AG08396 (cell line): ENCODE data around the gene PRKD1.
"Not testable (repeated sequence)": the region's sequence is repeated elsewhere in the genome, so short reads cannot be mapped to it uniquely, and the experiment has no call there.

Experiments
- DNase-seq: peaks from one replicate; pipeline ENCODE4 v3.0.0; 2012; ENCODE audit warnings: low spot score, mixed read lengths

PRKD1 gene

DNA sequence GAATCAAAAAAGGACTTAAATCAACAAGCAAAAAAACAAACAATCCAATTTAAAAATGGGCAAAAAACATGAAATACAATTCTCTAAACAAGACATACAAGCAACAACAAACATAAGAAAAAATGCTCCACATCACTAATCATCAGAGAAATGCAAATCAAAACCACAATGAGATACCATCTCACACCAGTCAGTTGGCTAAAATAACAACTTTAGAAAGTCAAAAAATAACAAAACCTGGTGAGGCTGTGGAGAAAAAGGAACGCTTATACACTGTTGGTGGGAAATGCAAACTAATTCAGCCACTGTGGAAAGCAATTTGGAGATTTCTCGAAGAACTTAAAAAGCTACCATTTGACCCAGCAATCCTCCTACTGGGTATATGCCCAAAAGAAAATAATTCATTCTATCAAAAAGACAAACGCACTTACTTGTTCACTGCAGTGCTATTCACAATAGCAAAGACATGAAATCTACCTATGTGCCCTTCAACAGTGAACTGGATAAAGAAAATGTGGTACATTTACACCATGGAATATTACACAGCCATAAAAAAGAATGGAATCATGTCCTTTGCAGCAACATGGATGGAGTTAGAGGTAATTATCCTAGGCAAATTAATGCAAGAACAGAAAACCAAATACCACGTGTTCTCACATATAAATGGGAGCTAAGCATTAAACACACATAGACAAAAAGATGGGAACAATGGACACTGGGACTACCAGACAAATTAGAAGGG lies 26.9 kb downstream of the PRKD1 start:
- DNase-seq, result no peak

DNA sequence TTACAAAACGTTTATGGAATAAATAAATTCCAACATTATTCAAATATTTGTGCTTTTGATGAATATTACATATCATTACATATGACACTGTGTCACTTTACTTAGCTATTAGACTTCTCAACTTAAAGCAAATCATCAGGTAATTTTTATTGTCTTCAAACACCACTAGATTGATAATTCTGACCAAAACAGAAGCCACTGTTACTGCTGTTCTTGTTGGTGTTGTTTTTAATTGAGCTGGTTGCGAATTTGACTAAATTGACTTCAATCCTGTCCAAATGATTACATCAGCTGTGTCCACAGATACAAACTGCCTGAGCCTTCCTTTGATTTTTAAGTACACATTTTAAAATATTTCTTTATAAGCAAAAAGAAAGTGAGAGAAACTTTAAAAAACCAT lies 29.2 kb downstream of the PRKD1 start:
- DNase-seq, result no peak

DNA sequence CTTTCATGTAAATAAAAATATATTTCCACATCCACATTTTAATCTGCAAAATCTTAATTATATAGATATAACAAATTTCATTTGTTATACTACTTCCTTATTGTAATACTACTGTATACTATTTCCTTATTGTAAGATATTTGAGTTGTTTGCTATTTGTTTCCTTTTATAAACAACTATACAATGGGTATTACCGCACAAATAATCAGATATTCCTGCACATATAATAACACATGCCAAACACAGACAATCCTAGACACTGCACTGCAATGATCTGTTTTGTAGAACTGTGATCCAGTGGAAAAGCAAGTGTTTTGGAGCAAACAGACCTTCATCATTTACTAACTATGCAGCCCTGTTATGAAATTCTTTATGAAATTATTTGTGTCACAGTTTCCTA lies 30.5 kb downstream of the PRKD1 start:
- DNase-seq, result no peak

GRCh38 chr14:29896354-29896821 lies 31.3 kb downstream of the PRKD1 start:
- no peak for DNase-seq

- DNase-seq, result no peak
These were observed 32.0 kb downstream of the PRKD1 start for GRCh38 chr14:29895591-29896083.

DNA sequence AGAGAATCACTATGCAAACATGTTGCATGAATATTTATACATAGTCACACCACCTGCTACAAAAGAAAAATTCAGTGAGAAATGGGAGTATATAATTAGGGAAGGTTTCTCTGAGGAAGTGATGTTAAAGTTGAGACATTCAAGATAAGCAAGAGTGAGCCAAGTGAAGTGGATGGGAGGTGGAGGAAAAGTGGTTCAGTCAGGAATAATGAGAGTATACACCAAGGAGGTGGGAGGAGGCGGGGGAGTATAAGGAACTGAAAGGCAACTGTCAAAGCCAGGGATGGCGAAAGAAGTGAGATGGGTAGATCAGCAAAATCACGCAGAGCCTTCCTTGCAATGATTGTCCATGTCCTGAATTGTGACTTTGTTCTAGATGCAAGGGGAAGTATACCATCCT lies 33.7 kb downstream of the PRKD1 start:
- DNase-seq, result no peak

GRCh38 chr14:29892327-29892726 lies 35.3 kb downstream of the PRKD1 start:
- DNase-seq, result no peak

GRCh38 chr14:29885988-29886387 lies 41.7 kb downstream of the PRKD1 start:
- DNase-seq, result no peak

GRCh38 chr14:29868000-29868399 lies 59.6 kb downstream of the PRKD1 start:
- no peak for DNase-seq

DNA sequence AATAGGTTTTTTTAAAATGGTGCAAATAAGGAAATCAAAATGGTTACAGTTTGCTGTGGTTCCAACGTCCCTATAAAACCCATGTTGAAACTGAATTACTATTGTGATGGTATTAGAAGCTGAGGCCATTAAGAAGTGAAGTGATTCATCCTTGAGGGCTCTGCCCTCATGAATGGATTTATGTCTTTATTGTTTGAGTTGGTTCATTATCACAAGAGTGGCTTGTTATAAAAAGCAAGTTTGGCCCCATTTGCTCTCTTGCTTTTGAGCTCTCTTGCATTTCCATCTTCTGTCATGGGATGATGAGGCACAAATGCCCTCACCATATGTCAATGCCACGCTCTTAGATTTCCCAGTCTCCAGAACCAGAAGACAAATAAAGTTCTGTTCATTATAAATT lies 62.3 kb downstream of the PRKD1 start:
- DNase-seq, result no peak

DNA sequence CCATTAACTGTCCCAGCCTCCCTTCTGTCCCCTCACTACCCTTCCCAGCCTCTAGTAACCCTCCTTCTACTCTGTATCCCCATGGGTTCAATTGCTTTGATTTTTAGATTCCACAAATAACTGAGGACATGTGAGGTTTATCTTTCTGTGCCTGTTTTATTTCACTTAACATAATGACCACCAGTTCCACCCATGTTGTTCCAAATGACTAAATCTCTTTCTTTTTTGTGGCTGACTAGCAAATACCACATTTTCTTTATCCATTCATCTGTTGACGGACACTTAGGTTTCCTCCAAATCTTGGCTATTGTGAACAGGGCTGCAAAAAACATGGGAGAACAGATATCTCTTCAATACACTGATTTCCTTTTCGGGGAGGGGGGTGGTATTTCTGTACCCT lies 65.7 kb downstream of the PRKD1 start:
- no peak for DNase-seq

GRCh38 chr14:29858299-29858698 lies 69.3 kb downstream of the PRKD1 start:
- no peak for DNase-seq

- no peak for DNase-seq
These were observed 70.1 kb downstream of the PRKD1 start for GRCh38 chr14:29857551-29857950.

DNA sequence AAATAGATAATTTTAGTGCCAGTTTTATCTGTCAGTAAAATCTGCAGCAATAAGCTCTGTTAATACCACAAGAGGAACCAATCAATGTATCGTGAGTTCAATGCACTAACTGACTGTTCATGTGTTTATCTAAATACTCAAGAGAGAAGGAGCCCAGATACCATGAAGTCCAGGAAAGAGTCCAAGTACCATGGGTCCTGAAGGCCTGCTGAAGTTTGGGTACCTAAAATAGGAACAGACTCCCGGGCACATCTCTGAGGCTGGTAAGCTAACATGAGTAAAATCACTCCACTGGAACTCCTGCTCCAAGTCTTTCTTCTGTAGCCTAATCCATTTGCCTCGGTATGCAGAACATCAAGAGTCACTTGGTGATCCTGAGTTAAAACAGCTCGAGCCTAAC lies 71.1 kb downstream of the PRKD1 start:
- no peak for DNase-seq

GRCh38 chr14:29853691-29854090 lies 74.0 kb downstream of the PRKD1 start:
- DNase-seq, result not testable (repeated sequence)

DNA sequence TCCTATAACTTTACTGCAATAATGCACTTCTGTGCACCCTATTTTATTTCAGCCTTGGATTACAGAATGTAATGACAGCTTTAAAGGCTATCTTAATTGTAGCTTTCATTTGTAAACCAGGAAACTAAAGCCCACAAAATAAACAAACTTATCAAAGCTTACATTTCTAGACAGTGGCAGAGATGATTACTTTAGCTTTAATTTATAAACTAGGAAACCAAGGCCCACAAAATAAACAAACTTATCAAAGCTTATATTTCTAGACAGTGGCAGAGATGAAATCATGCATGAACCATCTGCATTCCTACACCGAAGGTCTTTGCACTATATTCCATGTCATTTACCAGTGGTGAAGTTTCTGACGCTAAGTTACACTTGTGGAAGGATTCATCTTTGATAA lies 74.4 kb downstream of the PRKD1 start:
- DNase-seq, result no peak

DNA sequence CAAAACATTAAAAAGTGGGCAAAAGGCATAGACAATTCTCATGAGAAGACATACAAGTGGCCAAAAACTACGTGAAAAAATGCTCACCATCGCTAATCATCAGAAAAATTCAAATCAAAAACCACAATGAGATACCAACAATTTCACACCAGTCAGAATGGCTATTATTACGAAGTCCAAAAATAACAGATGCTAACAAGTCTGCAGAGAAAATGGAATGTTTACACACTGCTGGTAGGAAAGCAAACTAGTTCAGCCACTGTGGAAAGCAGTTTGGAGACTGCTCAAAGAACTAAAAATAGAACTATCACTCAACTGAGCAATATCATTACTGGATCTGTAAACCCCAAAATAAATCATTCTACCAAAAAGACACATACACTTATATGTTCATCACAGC lies 76.2 kb downstream of the PRKD1 start:
- no peak for DNase-seq

GRCh38 chr14:29847056-29847380 lies 80.6 kb downstream of the PRKD1 start:
- no peak for DNase-seq

DNA sequence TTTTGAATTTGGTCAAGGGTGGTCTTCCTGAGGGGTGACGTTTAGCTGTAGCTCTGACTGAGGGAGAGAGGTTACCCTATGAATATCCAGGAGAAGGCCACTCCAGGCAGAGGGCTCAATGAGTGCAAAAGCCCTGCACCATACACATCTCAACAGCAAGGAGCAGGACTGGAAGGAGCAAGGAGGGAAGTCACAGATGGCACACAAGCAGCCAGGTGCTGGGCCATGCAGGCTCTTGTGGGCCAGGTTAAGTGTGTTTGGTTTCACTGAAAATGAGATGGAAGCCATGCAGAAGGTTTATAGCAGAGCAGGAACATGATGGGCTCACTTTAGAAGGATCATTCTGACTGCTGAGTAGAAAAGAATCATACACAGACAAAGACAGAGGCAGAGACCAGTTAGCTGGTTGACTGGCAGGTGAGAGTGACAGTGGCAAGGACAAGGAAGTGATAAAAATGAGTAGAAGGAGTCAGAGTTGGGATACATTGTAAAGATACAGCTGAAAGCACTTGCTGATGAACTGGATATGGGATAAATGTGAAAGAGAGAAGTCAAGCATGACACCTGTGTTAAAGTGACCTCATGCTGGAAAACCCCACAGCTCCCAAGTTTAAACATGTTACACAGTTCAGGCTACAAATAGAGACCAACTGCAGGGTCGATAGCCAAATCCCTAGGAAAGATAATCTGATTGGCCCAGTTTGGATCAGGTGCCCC lies 81.2 kb downstream of the PRKD1 start:
- DNase-seq, result no peak

GRCh38 chr14:29843981-29844380 lies 83.7 kb downstream of the PRKD1 start:
- no peak for DNase-seq

DNA sequence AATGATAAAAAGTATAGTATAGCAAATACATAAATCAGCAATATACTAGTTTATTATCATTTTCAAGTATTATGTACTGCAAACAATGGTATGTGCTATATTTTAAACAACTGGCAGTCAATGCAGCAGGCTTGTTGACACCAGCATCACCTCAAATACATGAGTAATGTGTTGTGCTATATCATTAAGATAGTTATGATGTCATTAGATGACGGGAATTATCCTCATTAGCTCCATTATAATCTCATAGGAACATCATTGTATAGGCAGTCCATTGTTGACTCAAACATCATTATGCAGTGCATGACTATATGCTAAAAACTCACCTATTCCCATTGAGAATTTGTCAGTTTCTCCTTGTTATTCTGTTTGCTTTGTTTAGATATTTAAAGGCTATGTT lies 85.4 kb downstream of the PRKD1 start:
- no peak for DNase-seq

DNA sequence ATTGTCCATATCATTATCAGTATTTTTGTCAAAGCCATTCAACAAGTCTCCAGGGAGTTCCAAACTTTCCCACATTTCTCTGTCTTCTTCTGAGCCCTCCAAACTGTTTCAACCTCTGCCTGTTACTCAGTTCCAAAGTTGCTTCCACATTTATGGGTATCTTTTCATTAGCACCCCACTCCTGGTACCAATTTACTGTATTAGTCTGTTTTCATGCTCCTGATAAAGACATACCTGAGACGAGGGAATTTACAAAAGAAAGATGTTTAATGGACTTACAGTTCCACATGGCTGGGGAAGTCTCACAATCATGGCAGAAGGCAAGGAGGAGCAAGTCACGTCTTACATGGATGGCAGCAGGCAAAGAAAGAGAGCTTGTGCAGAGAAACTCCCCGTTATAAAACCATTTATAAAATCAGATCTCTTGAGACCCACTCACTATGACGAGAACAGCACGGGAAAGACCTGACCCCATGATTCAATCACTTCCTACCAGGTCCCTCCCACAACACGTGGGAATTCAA lies 87.2 kb downstream of the PRKD1 start:
- not testable (repeated sequence) for DNase-seq

DNA sequence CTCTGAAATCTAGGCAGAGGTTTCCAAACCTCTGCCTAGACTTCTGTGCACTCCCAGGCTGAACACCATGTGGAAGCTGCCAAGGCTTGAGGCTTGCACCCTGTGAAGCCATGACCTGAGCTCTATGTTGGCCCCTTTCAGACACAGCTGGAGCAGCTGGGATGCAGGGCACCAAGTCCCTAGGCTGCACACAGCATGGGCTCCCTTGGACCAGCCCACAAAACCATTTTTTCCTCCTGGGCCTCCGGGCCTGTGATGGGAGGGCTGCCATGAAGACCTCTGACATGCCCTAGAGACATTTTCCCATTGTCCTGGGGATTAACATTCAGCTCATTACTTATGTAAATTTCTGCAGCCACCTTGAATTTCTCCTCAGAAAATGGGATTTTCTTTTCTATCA lies 88.0 kb downstream of the PRKD1 start:
- not testable (repeated sequence) for DNase-seq
